Activated CD4-positive, alpha-beta memory T cell treated with anti-CD3 and anti-CD28 coated beads, Interleukin-2, amount 10 ng/mL, durations not matched to agents 7 days and 5 days (primary cell): ENCODE results near the gene GBF1. TPM values are rescaled to one million over a fixed set of nuclear protein-coding genes. Genes with fewer than 3 reads are reported as not detected.

Source experiments
- CTCF ChIA-PET: fragments of 350-600 bp; sonication (Branson Sonifier 250); formaldehyde crosslinking; loops from one replicate; lab custom pipeline; 2021; ENCODE audit warnings: antibody characterized with exemption, inconsistent platforms; lab: Charles Lee
- POLR2A ChIA-PET: fragments of 350-600 bp; sonication (Branson Sonifier 250); formaldehyde crosslinking; loops from one replicate; lab custom pipeline; 2021; ENCODE audit warnings: antibody characterized with exemption; lab: Charles Lee
- DNase-seq: peaks from one replicate; pipeline ENCODE4 v3.0.0-alpha.2; 2020
- H3K27ac Mint-ChIP-seq: one replicate; pipeline ENCODE4 v1.8.0; 2021; ENCODE audit warnings: mild to moderate bottlenecking, mixed read lengths
- H3K27me3 Mint-ChIP-seq: one replicate; pipeline ENCODE4 v1.8.0; 2021; ENCODE audit warnings: mixed read lengths
- H3K36me3 Mint-ChIP-seq: one replicate; pipeline ENCODE4 v1.8.0; 2021; ENCODE audit warnings: low read depth, mixed read lengths
- H3K4me1 Mint-ChIP-seq: one replicate; pipeline ENCODE4 v1.8.0; 2021; ENCODE audit warnings: mixed read lengths
- H3K4me3 Mint-ChIP-seq: one replicate; pipeline ENCODE4 v1.8.0; 2021; ENCODE audit warnings: mild to moderate bottlenecking, mixed read lengths
- H3K9me3 Mint-ChIP-seq: one replicate; pipeline ENCODE4 v1.8.0; 2021; ENCODE audit warnings: mixed read lengths
- total RNA-seq, 2 experiments: library from RNA; stranded (reverse); gene quantifications; one replicate each; pipeline ENCODE4 v1.2.3, GENCODE V29; 2021

The GBF1 gene
- total RNA-seq, 2 experiments from 2014 or later: 42.4 to 43.1 TPM

DNA sequence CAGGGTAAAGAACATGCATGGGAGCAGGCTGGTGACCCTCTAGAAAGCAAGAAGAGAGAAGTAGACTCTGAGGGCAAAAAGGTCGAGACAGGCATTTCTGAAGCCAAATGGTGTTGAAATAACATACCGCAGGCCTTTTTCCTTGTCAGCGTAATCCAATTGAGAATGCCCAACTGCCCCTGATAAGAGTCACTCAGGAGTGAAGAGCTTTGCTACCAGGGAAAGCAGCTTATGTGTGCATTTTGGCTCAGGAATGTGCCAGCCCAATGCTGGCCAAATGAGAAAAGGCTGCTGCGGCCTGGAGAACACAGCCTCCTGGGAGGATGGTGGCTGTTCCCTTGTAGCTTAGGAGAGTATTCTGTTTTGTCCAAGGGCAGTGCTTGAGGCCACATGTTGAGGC, 88.8 kb downstream of the GBF1 start:
- DNase-seq: no peak
- no peaks in the 10 kb centered on the region for H3K27me3 Mint-ChIP-seq
- CTCF ChIA-PET: interaction anchor here (0.8 to 2.2 kb wide), 3 partner anchors 17 to 103 kb away, joined by 3 to 10 read pairs (median 4); no protein-coding TSS in a partner anchor
- no peak overlapping the region for H3K4me3 Mint-ChIP-seq
- H3K36me3 Mint-ChIP-seq: peaks cover 15% of the 10 kb centered on the region
- POLR2A ChIA-PET: interaction anchor here (1.2 kb wide), 1 partner anchor 16 kb away, joined by 3 read pairs; no protein-coding TSS in a partner anchor
- H3K27ac Mint-ChIP-seq: no peak overlapping the region
- no peaks in the 10 kb centered on the region for H3K9me3 Mint-ChIP-seq
- peaks cover 10% of the 10 kb centered on the region for H3K4me1 Mint-ChIP-seq

DNA sequence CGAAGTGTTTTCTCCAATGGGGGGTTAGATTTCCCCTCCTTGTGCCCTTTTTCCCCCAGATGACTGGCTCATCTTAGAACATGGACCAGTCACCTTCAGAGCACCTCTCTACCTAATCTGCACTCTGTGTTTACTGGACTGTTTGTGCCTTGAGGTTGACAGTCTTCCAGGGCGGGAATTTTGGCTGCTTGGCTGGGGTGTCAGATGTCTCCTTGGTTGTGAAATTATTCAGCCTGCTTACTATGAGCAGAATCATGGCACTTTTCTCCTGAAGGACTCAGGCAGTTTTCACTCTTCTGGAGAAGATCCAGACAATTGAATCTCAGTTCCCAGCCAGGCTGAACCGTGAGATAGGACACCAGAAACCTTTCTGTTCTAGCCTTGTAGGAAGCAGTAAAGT, 89.9 kb downstream of the GBF1 start:
- ChIA-PET POLR2A (no interaction called here), CTCF (interaction anchor here (1.9 kb wide), 1 partner anchor 16 kb away, joined by 10 read pairs; no protein-coding TSS in a partner anchor)
- DNase-seq: no peak
- H3K36me3 Mint-ChIP-seq: peaks cover 15% of the 10 kb centered on the region
- H3K9me3 Mint-ChIP-seq: no peaks in the 10 kb centered on the region
- no peak overlapping the region for H3K27ac Mint-ChIP-seq
- H3K4me1 Mint-ChIP-seq: peaks cover 10% of the 10 kb centered on the region
- no peak overlapping the region for H3K4me3 Mint-ChIP-seq
- H3K27me3 Mint-ChIP-seq: no peaks in the 10 kb centered on the region

DNA sequence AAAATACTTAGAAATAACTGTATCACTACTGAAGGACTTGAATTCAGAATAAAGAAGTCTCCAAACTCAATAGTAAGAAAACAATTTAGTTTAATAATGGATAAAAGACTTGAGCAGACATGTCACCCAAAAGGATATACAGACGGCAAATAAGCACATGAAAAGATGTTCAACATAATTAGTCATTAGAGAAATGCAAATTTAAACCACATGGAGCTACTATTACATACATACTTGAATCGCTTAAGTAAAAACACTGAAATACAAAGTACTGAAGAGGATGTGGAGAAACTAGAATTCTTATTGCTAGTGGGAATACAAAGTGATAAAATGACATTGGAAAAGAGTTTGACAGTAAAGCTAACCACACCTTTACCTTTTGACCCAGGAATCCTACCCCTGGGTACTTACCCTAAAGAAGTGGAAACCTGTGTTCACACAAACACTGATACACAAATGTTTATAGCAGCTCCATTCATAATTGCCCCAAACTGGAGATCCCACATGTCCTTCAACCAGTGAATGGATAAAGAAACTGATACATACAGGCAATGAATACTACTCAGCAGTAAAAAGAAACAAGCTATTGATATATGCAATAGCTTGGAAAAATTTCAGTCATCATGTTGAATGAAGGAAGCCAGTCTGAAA, 95.8 kb downstream of the GBF1 start:
- Mint-ChIP-seq H3K4me3 (no peak overlapping the region), H3K27me3 (no peaks in the 10 kb centered on the region), H3K27ac (no peak overlapping the region), H3K9me3 (no peaks in the 10 kb centered on the region), H3K4me1 (peaks cover 11% of the 10 kb centered on the region), H3K36me3 (peaks cover 14% of the 10 kb centered on the region)
- CTCF ChIA-PET: interaction anchor here (0.7 to 4.3 kb wide), 4 partner anchors 9 to 111 kb away, joined by 3 to 32 read pairs (median 18); partner anchors contain the start of gene GBF1
- DNase-seq: no peak
- POLR2A ChIA-PET: interaction anchor here (0.8 to 1.0 kb wide), 2 partner anchors 10 to 14 kb away, joined by 3 read pairs; no protein-coding TSS in a partner anchor

DNA sequence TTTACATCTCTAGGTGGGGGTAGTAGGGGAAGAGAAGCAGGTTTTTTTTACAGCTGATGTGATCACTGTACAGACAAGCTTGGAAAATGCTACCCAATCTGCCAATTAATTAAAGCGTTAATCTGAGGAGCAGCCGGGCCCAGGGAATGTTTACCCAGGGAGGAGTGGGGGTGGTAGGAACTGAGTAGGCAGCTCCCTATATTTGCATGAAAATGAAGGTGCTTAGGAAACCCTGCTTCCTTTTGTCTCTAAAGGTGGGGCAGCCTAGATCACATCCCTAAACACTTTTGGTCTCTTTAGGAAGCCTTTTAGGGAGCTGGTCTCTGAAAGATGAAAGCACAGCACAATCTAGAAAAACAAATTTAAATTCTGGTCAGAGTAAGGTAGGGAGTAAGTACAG, 97.1 kb downstream of the GBF1 start:
- H3K4me3 Mint-ChIP-seq: no peak overlapping the region
- peaks cover 9% of the 10 kb centered on the region for H3K4me1 Mint-ChIP-seq
- DNase-seq: no peak
- no peaks in the 10 kb centered on the region for H3K27me3 Mint-ChIP-seq
- H3K27ac Mint-ChIP-seq: no peak overlapping the region
- H3K9me3 Mint-ChIP-seq: no peaks in the 10 kb centered on the region
- CTCF ChIA-PET: interaction anchor here (0.9 to 4.3 kb wide), 3 partner anchors 10 to 112 kb away, joined by 3 to 32 read pairs (median 30); no protein-coding TSS in a partner anchor
- POLR2A ChIA-PET: no interaction called here
- H3K36me3 Mint-ChIP-seq: peaks cover 18% of the 10 kb centered on the region

DNA sequence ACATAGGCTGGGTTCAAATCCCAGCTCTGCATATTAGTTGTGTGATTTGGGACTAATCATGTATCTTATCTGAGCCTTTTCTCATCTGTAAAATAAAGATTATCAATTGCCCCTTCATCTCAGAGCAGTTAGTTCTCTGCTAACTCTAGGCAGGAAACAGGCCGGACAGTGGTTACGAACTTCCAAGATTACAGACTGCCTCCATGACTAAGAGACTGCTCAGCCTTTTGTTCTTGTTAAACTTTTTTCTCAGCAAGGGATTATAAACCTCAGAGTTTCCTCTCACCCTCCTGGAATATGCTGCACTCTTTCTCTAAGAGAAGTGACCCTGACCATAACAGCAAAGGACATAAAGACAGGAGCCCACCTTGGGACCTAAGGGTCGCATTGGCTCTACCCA, 97.6 kb downstream of the GBF1 start:
- Mint-ChIP-seq H3K36me3 (peaks cover 18% of the 10 kb centered on the region), H3K27ac (no peak overlapping the region), H3K4me1 (peaks cover 6% of the 10 kb centered on the region), H3K27me3 (no peaks in the 10 kb centered on the region), H3K9me3 (no peaks in the 10 kb centered on the region), H3K4me3 (no peak overlapping the region)
- CTCF ChIA-PET: interaction anchor here (3.6 to 4.3 kb wide), 2 partner anchors 10 to 112 kb away, joined by 30 to 32 read pairs; no protein-coding TSS in a partner anchor
- DNase-seq: no peak
- POLR2A ChIA-PET: no interaction called here

DNA sequence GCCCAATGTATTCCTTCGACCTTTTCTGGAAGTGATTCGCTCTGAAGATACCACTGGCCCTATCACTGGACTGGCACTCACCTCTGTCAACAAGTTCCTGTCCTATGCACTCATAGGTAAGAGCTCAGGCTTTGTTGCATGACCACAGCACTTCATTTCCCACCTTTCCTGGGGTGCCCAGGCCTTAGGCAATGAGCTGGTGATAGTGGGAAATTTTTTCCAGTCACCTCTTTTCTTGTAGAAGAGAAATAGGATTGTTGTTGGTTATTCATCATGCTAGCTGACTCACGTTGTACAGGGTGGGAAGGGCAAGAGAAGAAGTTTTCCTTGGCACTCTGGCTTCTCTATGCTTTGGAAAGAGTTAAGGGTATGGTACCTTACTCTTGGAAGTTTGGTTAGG, 98.7 kb downstream of the GBF1 start:
- H3K36me3 Mint-ChIP-seq: peaks cover 19% of the 10 kb centered on the region
- H3K4me1 Mint-ChIP-seq: peaks cover 4% of the 10 kb centered on the region

DNA sequence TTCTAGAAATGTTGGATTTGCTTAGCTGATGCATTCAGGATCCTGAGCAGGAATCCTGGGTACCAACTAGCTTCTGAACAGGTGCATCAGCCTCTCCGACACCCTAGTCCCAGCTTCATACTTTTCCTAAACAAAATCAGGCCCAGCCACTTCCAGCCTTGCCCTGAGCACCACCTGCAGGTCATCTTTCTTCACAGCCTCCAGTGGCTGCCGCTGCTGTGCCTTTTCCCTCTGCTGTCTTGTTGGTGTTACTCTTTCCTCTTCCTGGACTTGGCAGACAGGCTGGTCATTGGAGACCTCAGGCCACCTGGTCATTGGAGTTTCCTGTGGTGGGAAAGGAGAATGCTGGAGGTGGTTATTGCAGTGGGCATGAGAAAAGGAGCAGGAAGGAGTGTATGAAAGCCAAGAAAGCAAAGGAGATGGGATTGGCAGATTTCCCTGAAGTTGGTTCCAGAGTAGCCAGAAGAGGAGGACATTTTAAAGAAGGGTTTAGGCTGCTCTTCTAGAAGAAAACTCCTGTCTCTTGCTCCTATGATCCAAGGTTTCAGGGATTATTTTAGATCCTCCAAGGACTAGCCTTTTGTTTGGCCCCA, 102.0 kb downstream of the GBF1 start:
- ChIA-PET POLR2A (interaction anchor here (0.8 to 1.1 kb wide), 2 partner anchors 115 to 117 kb away, joined by 3 read pairs; no protein-coding TSS in a partner anchor), CTCF (interaction anchor here (0.7 to 15.2 kb wide), 8 partner anchors 8 to 182 kb away, joined by 3 to 593 read pairs (median 6); partner anchors contain the start of genes ELOVL3 and PITX3)
- peaks cover 4% of the 10 kb centered on the region for H3K4me1 Mint-ChIP-seq
- H3K27ac Mint-ChIP-seq: no peak overlapping the region
- DNase-seq: peak; percentile 25
- peaks cover 29% of the 10 kb centered on the region for H3K36me3 Mint-ChIP-seq
- H3K27me3 Mint-ChIP-seq: no peaks in the 10 kb centered on the region
- H3K4me3 Mint-ChIP-seq: no peak overlapping the region
- H3K9me3 Mint-ChIP-seq: no peaks in the 10 kb centered on the region

More for the DNA sequence above, 98.7 kb downstream of the GBF1 start:
- Mint-ChIP-seq H3K27ac (no peak overlapping the region), H3K27me3 (no peaks in the 10 kb centered on the region), H3K4me3 (no peak overlapping the region), H3K9me3 (no peaks in the 10 kb centered on the region)
- POLR2A ChIA-PET: no interaction called here
- CTCF ChIA-PET: interaction anchor here (0.7 to 4.3 kb wide), 3 partner anchors 9 to 768 kb away, joined by 3 to 32 read pairs (median 30); no protein-coding TSS in a partner anchor
- no peak for DNase-seq

DNA sequence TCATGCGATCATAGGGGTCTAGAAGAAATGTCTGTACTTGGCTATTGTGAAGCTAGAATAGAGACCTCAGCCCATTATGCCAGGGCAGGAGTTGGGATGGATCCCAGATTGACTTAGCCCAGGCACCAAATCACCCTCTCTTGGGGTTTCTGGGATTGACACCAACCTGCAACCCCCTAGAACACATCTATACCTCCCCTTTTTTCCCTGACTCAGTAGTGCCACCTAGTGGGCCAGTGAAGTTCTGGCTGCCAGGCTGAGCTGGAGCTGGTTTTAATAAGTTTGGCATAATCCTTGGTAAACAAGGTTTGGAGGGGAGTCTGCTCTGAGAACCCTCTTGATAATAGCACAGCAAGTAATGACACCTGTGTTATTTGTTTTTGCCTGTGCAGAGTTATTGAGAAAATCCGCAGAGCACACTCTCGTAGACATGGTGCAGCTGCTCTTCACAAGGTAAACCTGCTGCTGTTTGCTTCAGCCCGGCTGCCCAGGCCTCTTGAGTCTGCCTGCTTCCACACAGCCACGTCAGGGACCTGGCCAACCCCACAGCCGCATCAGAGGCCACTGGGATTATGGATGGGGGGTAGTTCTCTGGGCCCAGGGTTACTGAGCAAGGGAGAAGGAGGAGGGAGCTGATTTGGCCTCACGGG, 106.9 kb downstream of the GBF1 start:
- no peaks in the 10 kb centered on the region for H3K27me3 Mint-ChIP-seq
- peaks cover 47% of the 10 kb centered on the region for H3K36me3 Mint-ChIP-seq
- peak; percentile 73 for DNase-seq
- H3K27ac Mint-ChIP-seq: no peak overlapping the region
- CTCF ChIA-PET: interaction anchor here (0.6 to 15.2 kb wide), 45 partner anchors 10 to 232 kb away, joined by 3 to 593 read pairs (median 6); partner anchors contain the start of genes ELOVL3, GBF1, PITX3 and SUFU
- no peaks in the 10 kb centered on the region for H3K9me3 Mint-ChIP-seq
- no peak overlapping the region for H3K4me3 Mint-ChIP-seq
- H3K4me1 Mint-ChIP-seq: peaks cover 4% of the 10 kb centered on the region
- POLR2A ChIA-PET: interaction anchor here (1.0 to 4.3 kb wide), 3 partner anchors 11 to 122 kb away, joined by 3 to 39 read pairs (median 3); partner anchors contain the start of gene GBF1

DNA sequence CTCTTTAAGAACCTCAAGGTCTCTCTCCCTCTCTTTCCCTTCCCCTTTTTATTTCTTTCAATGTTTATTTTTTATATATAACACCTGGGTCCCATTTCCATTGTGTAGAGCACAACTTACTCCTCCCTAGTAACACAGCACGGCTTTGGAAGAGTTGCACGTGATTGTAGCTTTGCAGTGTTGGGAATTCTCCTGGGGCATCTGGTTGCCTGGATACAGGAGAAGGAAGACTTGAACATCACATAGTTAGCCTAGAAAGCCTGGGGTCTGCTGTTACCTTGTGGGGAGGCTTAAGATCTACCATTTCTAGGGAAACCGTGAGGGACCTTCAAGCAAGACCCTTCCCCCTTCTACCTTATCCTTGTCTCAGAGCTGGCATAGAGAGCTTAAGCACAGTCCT, 109.1 kb downstream of the GBF1 start:
- Mint-ChIP-seq H3K4me1 (peaks cover 21% of the 10 kb centered on the region), H3K27ac (no peak overlapping the region), H3K36me3 (peaks cover 61% of the 10 kb centered on the region), H3K9me3 (no peaks in the 10 kb centered on the region), H3K4me3 (no peak overlapping the region), H3K27me3 (no peaks in the 10 kb centered on the region)
- ChIA-PET CTCF (interaction anchor here (0.8 to 15.2 kb wide), 5 partner anchors 10 to 184 kb away, joined by 4 to 593 read pairs (median 32); partner anchors contain the start of gene ELOVL3), POLR2A (interaction anchor here (0.7 to 4.3 kb wide), 4 partner anchors 13 to 166 kb away, joined by 3 to 39 read pairs (median 3); no protein-coding TSS in a partner anchor)
- no peak for DNase-seq

- Mint-ChIP-seq H3K27ac (no peak overlapping the region), H3K9me3 (no peaks in the 10 kb centered on the region), H3K4me1 (peaks cover 21% of the 10 kb centered on the region), H3K4me3 (no peak overlapping the region), H3K27me3 (no peaks in the 10 kb centered on the region), H3K36me3 (peaks cover 76% of the 10 kb centered on the region)
- DNase-seq: no peak
- ChIA-PET CTCF (interaction anchor here (0.8 to 15.2 kb wide), 7 partner anchors 9 to 356 kb away, joined by 3 to 593 read pairs (median 4); partner anchors contain the start of genes ARL3, ELOVL3, PITX3 and SFXN2), POLR2A (interaction anchor here (0.6 to 2.4 kb wide), 6 partner anchors 10 to 132 kb away, joined by 3 to 15 read pairs (median 4); partner anchors contain the start of genes GBF1 and NFKB2)
Observed at GRCh38 chr10:102358712-102359382, 113.5 kb downstream of the GBF1 start.

GRCh38 chr10:102367441-102367840, 122.1 kb downstream of the GBF1 start:
- H3K4me3 Mint-ChIP-seq: no peak overlapping the region
- CTCF ChIA-PET: no interaction called here
- no peak overlapping the region for H3K27ac Mint-ChIP-seq
- no peaks in the 10 kb centered on the region for H3K9me3 Mint-ChIP-seq
- no peaks in the 10 kb centered on the region for H3K27me3 Mint-ChIP-seq
- H3K4me1 Mint-ChIP-seq: no peaks in the 10 kb centered on the region
- no peak for DNase-seq
- H3K36me3 Mint-ChIP-seq: peaks cover 82% of the 10 kb centered on the region
- POLR2A ChIA-PET: no interaction called here

DNA sequence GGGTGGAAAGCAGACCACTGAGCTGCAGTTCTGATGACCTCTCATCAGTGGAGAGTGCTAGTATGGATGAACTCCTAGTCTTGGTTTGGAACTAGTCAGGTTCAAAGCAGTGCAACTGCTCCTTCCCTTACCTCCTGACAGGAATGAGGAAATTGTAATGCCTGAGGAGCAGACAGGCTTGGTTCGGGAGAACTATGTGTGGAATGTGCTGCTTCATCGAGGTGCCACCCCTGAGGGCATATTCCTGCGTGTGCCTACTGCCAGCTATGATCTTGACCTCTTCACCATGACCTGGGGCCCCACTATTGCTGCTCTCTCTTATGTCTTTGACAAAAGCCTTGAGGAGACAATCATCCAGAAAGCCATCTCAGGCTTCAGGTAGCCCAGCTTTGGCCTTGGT, 122.7 kb downstream of the GBF1 start:
- DNase-seq: no peak
- Mint-ChIP-seq H3K9me3 (no peaks in the 10 kb centered on the region), H3K27ac (no peak overlapping the region), H3K36me3 (peaks cover 82% of the 10 kb centered on the region), H3K27me3 (no peaks in the 10 kb centered on the region), H3K4me1 (no peaks in the 10 kb centered on the region), H3K4me3 (no peak overlapping the region)
- POLR2A ChIA-PET: interaction anchor here (0.7 kb wide), 1 partner anchor 26 kb away, joined by 3 read pairs; no protein-coding TSS in a partner anchor
- CTCF ChIA-PET: interaction anchor here (0.9 to 1.6 kb wide), 2 partner anchors 136 to 138 kb away, joined by 3 to 10 read pairs; no protein-coding TSS in a partner anchor
